ENCODE results near the gene FAM227B. TPM values are rescaled to one million over a fixed set of nuclear protein-coding genes. Genes with fewer than 3 reads are reported as not detected.

Gene FAM227B
- total RNA-seq, 1 donor from 2014 or later, result 4.5 TPM

DNA sequence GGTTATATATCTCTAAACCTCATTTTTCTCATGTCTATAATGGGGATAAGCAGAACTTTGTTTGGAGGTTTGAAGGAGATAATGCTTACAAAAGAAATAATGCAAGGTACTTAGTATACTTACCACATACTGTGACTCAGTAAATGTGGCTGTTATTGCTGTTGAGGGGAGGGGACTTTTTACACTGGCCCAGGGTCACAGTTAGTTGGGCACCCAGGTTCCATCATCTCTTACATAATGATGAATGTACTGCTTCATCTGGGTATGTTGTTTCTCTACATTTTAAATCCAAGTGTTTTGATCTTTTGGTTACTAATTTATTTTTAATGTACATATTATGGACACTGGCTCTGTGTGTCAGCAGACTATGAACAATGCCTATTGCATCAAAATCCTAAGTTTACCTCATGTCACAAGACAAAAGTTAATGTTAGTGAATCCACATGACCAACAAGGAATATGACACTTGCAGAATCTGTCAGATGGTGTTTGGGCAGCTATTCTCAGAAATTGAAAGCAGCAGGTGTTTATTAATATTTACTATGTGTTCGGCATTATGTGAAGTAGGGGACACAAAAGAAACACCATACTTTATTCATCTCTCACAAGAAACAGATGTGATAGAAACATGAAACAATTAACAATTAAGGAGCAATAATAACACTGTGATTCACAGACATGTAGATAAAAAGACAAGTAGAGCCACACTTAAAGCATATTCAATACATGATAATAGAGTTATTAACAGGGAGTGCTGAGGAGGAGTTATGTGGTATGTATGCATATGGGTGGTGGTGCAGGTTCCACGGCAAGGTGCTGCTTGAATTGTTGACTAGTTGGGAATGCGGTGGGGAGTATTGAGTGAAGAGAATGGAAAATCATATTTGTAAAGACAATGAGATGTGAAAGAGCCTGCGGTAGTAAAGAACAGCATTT, 340.8 kb downstream of the FAM227B start:
- Mint-ChIP-seq H3K4me3 (no peak overlapping the region), H3K27ac (no peak overlapping the region), H3K36me3 (ENCODE audit: low read depth) (peaks cover 50% of the 10 kb centered on the region), H3K9me3 (no peaks in the 10 kb centered on the region), H3K27me3 (no peaks in the 10 kb centered on the region), H3K4me1 (no peaks in the 10 kb centered on the region)
- ChIA-PET POLR2A (no interaction called here), CTCF (no interaction called here)
- ATAC-seq (ENCODE audit: low read depth) (no peak), DNase-seq (no peak)
- TF ChIP-seq, protein P1, sequence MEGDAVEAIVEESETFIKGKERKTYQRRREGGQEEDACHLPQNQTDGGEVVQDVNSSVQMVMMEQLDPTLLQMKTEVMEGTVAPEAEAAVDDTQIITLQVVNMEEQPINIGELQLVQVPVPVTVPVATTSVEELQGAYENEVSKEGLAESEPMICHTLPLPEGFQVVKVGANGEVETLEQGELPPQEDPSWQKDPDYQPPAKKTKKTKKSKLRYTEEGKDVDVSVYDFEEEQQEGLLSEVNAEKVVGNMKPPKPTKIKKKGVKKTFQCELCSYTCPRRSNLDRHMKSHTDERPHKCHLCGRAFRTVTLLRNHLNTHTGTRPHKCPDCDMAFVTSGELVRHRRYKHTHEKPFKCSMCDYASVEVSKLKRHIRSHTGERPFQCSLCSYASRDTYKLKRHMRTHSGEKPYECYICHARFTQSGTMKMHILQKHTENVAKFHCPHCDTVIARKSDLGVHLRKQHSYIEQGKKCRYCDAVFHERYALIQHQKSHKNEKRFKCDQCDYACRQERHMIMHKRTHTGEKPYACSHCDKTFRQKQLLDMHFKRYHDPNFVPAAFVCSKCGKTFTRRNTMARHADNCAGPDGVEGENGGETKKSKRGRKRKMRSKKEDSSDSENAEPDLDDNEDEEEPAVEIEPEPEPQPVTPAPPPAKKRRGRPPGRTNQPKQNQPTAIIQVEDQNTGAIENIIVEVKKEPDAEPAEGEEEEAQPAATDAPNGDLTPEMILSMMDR (IDR thresholded peaks at IDR 0.05), result no peak
- intact Hi-C loops (cut with micrococcal nuclease), result loop anchor here (2.0 kb wide), 1 partner anchor 57 kb away; no protein-coding TSS in a partner anchor

DNA sequence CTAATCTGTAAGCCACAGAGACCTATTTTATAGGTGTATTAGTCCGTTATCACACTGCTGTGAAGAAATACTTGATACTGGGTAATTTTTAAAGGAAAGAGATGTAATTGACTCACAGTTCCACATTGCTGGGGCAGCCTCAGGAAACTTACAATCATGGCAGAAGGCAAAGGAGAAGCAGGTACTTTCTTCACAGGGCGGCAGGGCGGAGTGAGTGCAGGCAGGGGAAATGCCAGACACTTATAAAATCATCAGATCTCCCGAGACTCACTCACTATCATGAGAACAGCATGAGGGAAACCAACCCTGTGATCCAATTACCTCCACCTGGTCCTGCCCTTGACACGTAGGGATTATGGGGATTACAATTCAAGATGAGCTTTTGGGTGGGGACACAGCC, 341.9 kb downstream of the FAM227B start:
- no peak for DNase-seq
- POLR2A ChIA-PET, result no interaction called here

More for the DNA sequence above, 341.9 kb downstream of the FAM227B start:
- H3K4me1 Mint-ChIP-seq, result no peaks in the 10 kb centered on the region
- ATAC-seq (ENCODE audit: low read depth), result no peak
- no peaks in the 10 kb centered on the region for H3K27me3 Mint-ChIP-seq
- no peak overlapping the region for H3K4me3 Mint-ChIP-seq
- H3K36me3 Mint-ChIP-seq (ENCODE audit: low read depth), result peaks cover 41% of the 10 kb centered on the region
- TF ChIP-seq, protein P1 (IDR thresholded peaks at IDR 0.05), result no peak
- intact Hi-C loops (cut with micrococcal nuclease), result loop anchor here (2.0 kb wide), 1 partner anchor 56 kb away; no protein-coding TSS in a partner anchor
- H3K9me3 Mint-ChIP-seq, result no peaks in the 10 kb centered on the region
- no peak overlapping the region for H3K27ac Mint-ChIP-seq
- CTCF ChIA-PET, result no interaction called here

Other genes starting within 250 kb of the FAM227B start
- 0.04 TPM in 1 of 2 replicates, not detected in the other for gene FGF7, start 197.6 kb downstream of the FAM227B start, total RNA-seq
- 20.5 and 21.4 TPM in 2 replicates for gene DTWD1, start 230 bp upstream of the FAM227B start, total RNA-seq

Measured in activated B cell treated with CpG ODN at 0.5 μM for 24 hours (primary cell).